ENCODE measurements around the gene SMARCD2. TPM values are rescaled to one million over a fixed set of nuclear protein-coding genes. Genes with fewer than 3 reads are reported as not detected.
A peak's percentile ranks its signal among the peaks of the same experiment; 100 is the strongest.
"Not testable (repeated sequence)": the region's sequence is repeated elsewhere in the genome, so short reads cannot be mapped to it uniquely, and the experiment has no call there.

The SMARCD2 gene
- total RNA-seq, 1 donor from 2014 or later, result 50.4 TPM

GRCh38 chr17:63819585-63820537 lies 22.6 kb downstream of the SMARCD2 start:
- no peak for DNase-seq (ENCODE audit: low spot score)
- peak; percentile 26 for ATAC-seq
- intact Hi-C loops (cut with DNase I), result no loop called here

GRCh38 chr17:63819131-63819530 lies 23.4 kb downstream of the SMARCD2 start:
- intact Hi-C loops (cut with DNase I), result no loop called here
- DNase-seq (ENCODE audit: low spot score), result no peak
- ATAC-seq, result no peak

DNA sequence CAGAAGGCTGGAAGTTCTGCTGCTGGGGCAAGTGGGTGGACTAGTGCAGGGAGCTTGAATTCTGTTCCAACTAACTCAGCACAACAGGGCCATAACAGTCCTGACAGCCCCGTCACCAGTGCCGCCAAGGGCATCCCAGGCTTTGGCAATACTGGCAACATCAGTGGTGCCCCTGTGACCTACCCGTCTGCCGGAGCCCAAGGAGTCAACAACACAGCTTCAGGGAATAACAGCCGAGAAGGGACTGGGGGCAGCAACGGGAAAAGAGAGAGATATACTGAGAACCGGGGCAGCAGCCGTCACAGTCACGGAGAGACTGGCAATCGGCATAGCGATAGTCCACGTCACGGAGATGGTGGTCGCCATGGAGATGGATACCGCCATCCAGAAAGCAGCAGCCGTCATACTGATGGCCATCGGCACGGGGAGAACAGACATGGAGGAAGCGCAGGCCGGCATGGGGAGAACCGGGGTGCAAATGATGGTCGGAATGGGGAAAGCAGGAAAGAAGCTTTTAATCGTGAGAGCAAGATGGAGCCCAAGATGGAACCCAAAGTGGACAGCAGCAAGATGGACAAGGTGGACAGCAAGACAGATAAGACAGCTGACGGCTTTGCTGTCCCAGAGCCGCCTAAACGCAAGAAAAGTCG lies 24.6 kb downstream of the SMARCD2 start:
- no peak for DNase-seq (ENCODE audit: low spot score)
- no peak for ATAC-seq
- intact Hi-C loops (cut with DNase I), result no loop called here

DNA sequence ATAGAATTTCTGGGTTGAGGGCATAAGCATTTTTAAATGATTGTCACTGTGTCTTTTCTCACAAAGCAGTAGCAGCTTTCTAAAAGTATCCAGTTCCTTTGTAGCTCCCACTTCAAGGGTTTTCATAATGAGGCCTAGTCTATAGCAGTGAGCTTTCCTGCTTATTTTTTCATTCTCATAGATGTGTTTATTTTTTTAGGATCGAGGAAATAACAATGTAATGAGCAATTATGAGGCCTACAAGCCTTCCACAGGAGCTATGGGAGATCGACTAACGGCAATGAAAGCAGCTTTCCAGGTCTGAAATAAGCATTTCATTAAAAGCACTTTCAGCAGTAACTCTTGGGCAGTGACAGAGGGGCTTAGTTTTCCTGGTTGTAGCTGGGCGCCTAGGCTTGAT lies 25.8 kb downstream of the SMARCD2 start:
- ATAC-seq (no peak), DNase-seq (ENCODE audit: low spot score) (no peak)
- intact Hi-C loops (cut with DNase I), result no loop called here

DNA sequence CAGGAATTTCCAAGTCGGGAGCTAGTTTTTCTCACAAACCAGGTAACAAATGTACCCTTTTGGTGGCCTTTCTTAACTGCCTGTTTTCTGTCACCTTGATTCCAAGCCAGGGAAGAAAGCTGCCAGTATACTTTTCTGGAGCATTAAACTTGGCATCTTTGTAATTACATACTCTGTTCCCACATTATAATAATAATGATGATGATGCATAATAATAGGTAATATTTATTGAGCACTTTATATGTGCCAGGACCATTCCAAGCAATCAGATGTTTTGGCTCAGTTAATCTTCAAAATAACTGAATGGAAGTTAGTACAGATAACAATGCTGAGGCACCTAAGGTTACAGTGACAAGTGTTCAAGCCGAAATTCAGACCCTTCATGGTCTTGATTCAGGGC lies 26.4 kb downstream of the SMARCD2 start:
- DNase-seq (ENCODE audit: low spot score), result no peak
- intact Hi-C loops (cut with DNase I), result no loop called here

GRCh38 chr17:63809970-63810369 lies 32.5 kb downstream of the SMARCD2 start:
- DNase-seq (ENCODE audit: low spot score) (no peak), ATAC-seq (no peak)
- intact Hi-C loops (cut with DNase I), result no loop called here

More for the DNA sequence above, 26.4 kb downstream of the SMARCD2 start:
- no peak for ATAC-seq

- intact Hi-C loops (cut with DNase I), result no loop called here
- no peak for DNase-seq (ENCODE audit: low spot score)
- no peak for ATAC-seq
These were observed 36.9 kb downstream of the SMARCD2 start for GRCh38 chr17:63805591-63805990.

DNA sequence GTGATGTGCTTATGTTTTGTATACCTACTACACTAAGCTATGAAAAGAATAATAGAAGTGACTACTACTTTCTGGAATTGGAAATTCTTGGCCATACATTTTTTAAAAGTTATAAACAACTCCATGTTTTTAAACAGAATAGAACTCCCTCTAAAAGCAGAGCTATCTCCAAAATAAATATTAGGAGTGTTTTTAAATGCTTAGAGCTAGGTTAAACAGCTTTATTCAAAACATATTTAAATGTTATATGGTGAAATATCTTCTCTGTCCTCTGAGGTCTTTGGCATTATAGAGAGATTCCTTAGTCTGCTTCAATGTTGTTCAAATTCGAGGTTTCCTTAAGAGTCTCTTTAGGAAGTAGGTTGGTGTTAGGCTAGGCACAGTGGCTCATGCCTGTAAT lies 38.2 kb downstream of the SMARCD2 start:
- intact Hi-C loops (cut with DNase I), result no loop called here
- no peak for DNase-seq (ENCODE audit: low spot score)
- no peak for ATAC-seq

GRCh38 chr17:63800783-63801182 lies 41.7 kb downstream of the SMARCD2 start:
- intact Hi-C loops (cut with DNase I), result no loop called here
- ATAC-seq, result no peak
- DNase-seq (ENCODE audit: low spot score), result no peak

- intact Hi-C loops (cut with DNase I), result no loop called here
- DNase-seq (ENCODE audit: low spot score), result no peak
- no peak for ATAC-seq
These were observed 43.8 kb downstream of the SMARCD2 start for GRCh38 chr17:63798572-63799106.

DNA sequence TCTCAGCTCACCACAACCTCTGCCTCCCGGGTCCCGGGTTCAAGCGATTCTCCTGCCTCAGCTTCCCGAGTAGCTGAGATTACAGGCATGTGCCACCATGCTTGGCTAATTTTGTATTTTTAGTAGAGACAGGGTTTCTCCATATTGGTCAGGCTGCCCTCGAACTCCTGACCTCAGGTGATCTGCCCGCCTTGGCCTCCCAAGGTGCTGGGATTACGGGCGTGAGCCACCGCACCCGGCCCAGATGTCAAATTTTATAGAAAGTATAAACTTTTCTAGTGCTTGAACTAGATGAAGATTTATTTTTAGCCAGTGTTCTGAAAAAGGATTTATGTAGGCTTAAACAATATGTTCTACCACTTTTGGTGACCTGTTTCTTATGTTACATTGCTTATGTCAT lies 46.1 kb downstream of the SMARCD2 start:
- ATAC-seq; intact Hi-C loops (cut with DNase I): not testable (repeated sequence)

GRCh38 chr17:63792055-63792729 lies 50.3 kb downstream of the SMARCD2 start:
- no peak for ATAC-seq
- DNase-seq (ENCODE audit: low spot score), result no peak
- intact Hi-C loops (cut with DNase I), result no loop called here

More for the DNA sequence above, 46.1 kb downstream of the SMARCD2 start:
- DNase-seq (ENCODE audit: low spot score), result not testable (repeated sequence)

DNA sequence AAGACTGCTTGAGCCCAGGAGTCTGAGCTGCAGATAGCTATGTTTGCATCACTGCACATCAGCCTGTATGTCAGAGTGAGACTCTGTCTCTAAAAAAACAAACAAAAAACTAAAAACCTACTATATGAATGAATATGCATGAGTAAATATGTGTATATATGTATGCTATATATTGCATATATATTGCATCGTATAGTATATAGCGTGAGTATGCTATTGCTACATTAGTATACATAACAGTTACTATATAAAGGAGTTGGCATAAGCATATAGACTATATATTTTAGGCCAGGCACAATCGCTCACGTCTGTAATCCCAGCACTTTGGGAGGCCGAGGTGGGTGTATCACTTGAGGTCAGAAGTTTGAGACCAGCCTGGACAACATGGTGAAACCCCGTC lies 52.4 kb downstream of the SMARCD2 start:
- intact Hi-C loops (cut with DNase I), result no loop called here
- DNase-seq (ENCODE audit: low spot score) (no peak), ATAC-seq (no peak)

- ATAC-seq, result no peak
- intact Hi-C loops (cut with DNase I), result no loop called here
- no peak for DNase-seq (ENCODE audit: low spot score)
These were observed 55.3 kb downstream of the SMARCD2 start for GRCh38 chr17:63786971-63787711.

DNA sequence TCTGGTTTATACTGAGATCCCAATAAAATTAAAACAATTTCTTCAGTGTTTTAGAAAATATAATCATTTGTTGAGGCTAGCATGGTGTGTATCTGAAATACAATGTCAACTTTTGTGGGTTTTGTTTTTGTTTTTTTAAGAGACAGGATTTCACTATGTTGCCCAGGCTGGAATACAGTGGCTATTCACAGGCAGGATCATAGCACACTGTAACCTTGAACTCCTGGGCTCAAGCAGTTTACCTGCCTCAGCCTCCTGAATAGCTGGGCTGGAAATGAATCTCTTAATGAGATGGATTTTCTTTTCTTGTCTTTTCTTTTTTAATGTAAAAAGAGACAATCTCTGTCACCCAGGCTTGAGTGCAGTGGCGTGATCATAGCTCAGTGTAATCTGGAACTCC lies 56.4 kb downstream of the SMARCD2 start:
- no peak for DNase-seq (ENCODE audit: low spot score)
- intact Hi-C loops (cut with DNase I), result no loop called here
- ATAC-seq, result no peak

- ATAC-seq (no peak), DNase-seq (ENCODE audit: low spot score) (no peak)
- intact Hi-C loops (cut with DNase I), result no loop called here
These were observed 56.9 kb downstream of the SMARCD2 start for GRCh38 chr17:63785556-63785955.

DNA sequence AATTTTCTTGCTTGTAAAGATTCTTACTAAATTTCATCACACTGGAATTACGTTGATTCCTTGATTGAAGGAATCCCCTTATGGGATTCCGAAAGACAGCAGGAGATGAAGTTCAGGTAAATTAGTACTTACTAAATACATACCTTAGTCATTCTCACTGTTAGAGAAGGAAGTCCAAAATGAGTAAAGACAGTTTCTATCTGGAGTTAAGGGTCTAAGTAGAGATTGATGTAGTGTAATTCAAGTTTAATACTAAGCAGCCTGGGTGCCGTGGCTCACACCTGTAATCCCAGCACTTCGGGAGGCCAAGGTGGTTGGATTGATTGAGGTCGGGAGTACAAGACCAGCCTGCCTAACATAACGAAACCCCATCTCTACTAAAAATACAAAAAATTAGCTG lies 59.0 kb downstream of the SMARCD2 start:
- intact Hi-C loops (cut with DNase I), result no loop called here
- no peak for ATAC-seq
- no peak for DNase-seq (ENCODE audit: low spot score)

All from sciatic nerve (tissue), 2 donors.